ENCODE results near the gene OXER1.

Gene OXER1

GRCh38 chr2:42764096-42764495, at the start of gene OXER1:
OXER1 (minus strand) TSS chr2:42764135; CDS start chr2:42764062, 73 bp downstream.
- Histone ChIP-seq H3K79me2 (no peaks in the 10 kb centered on the region), H3K4me2 (ENCODE audit: low read length) (no peak within 1 kb of the TSS), H2AFZ (no peak within 1 kb of the TSS), H3K36me3 (ENCODE audit: control insufficient read depth, insufficient read depth, low read length) (no peaks in the 10 kb centered on the region), H3K9me3 (ENCODE audit: control insufficient read depth, low read length) (no peaks in the 10 kb centered on the region), H3K27me3 (ENCODE audit: control insufficient read depth, insufficient read depth, low read length) (no peaks in the 10 kb centered on the region), H3K4me1 (no peaks in the 10 kb centered on the region), H3K4me3 (ENCODE audit: low read depth, low read length) (no peak within 1 kb of the TSS), H3K9ac (no peak within 1 kb of the TSS), H3K27ac (no peak within 1 kb of the TSS)
- TF ChIP-seq CTCF (IDR thresholded peaks at IDR 0.05) = no peak

- Histone ChIP-seq H3K9ac (no peak overlapping the region), H3K4me1 (peaks cover 5% of the 10 kb centered on the region), H2AFZ (peak overlapping the region; percentile 38), H3K9me3 (ENCODE audit: control insufficient read depth, low read length) (no peaks in the 10 kb centered on the region), H3K27ac (no peak overlapping the region), H3K27me3 (ENCODE audit: control insufficient read depth, insufficient read depth, low read length) (no peaks in the 10 kb centered on the region), H3K4me2 (ENCODE audit: low read length) (no peak overlapping the region), H3K4me3 (ENCODE audit: low read depth, low read length) (no peak overlapping the region), H3K36me3 (ENCODE audit: control insufficient read depth, insufficient read depth, low read length) (no peaks in the 10 kb centered on the region), H3K79me2 (no peaks in the 10 kb centered on the region)
- peak; percentile 48 for TF ChIP-seq CTCF (IDR thresholded peaks at IDR 0.05)
These were observed 49.1 kb upstream of the OXER1 start for GRCh38 chr2:42812899-42813479.

GRCh38 chr2:42810971-42811811, 47.3 kb upstream of the OXER1 start:
- peak overlapping the region; percentile 99 for H3K27ac ChIP-seq
- H3K27me3 ChIP-seq (ENCODE audit: control insufficient read depth, insufficient read depth, low read length) = no peaks in the 10 kb centered on the region
- TF ChIP-seq CTCF (IDR thresholded peaks at IDR 0.05) = no peak
- peak overlapping the region; percentile 65 for H3K4me3 ChIP-seq (ENCODE audit: low read depth, low read length)
- H3K9ac ChIP-seq = no peak overlapping the region
- no peaks in the 10 kb centered on the region for H3K79me2 ChIP-seq
- H3K4me1 ChIP-seq = peaks cover 5% of the 10 kb centered on the region
- H3K36me3 ChIP-seq (ENCODE audit: control insufficient read depth, insufficient read depth, low read length) = no peaks in the 10 kb centered on the region
- H3K9me3 ChIP-seq (ENCODE audit: control insufficient read depth, low read length) = no peaks in the 10 kb centered on the region
- H2AFZ ChIP-seq = peak overlapping the region; percentile 100
- peak overlapping the region; percentile 71 for H3K4me2 ChIP-seq (ENCODE audit: low read length)

GRCh38 chr2:42810121-42810970, 46.4 kb upstream of the OXER1 start:
- peak overlapping the region; percentile 65 for H3K4me3 ChIP-seq (ENCODE audit: low read depth, low read length)
- H3K79me2 ChIP-seq = no peaks in the 10 kb centered on the region
- H3K36me3 ChIP-seq (ENCODE audit: control insufficient read depth, insufficient read depth, low read length) = no peaks in the 10 kb centered on the region
- H3K4me1 ChIP-seq = peaks cover 5% of the 10 kb centered on the region
- H3K27me3 ChIP-seq (ENCODE audit: control insufficient read depth, insufficient read depth, low read length) = no peaks in the 10 kb centered on the region
- peak overlapping the region; percentile 100 for H2AFZ ChIP-seq
- H3K9ac ChIP-seq = peak overlapping the region; percentile 100
- H3K9me3 ChIP-seq (ENCODE audit: control insufficient read depth, low read length) = no peaks in the 10 kb centered on the region
- TF ChIP-seq CTCF (IDR thresholded peaks at IDR 0.05) = no peak
- H3K27ac ChIP-seq = peak overlapping the region; percentile 99
- peak overlapping the region; percentile 71 for H3K4me2 ChIP-seq (ENCODE audit: low read length)
